HEK293T (cell line): ENCODE results near the gene GRID2.
A peak's percentile ranks its signal among the peaks of the same experiment; 100 is the strongest.

Source experiments
- CTCF ChIA-PET: fragments of 350-600 bp; formaldehyde crosslinking; extraction: SDS; loops from one replicate; lab custom pipeline; 2021; ENCODE audit warnings: antibody characterized with exemption, inconsistent platforms; lab: Yijun Ruan, JAX
- POLR2A ChIA-PET: fragments of 350-600 bp; formaldehyde crosslinking; extraction: SDS; loops from one replicate; lab custom pipeline; 2020; ENCODE audit warnings: antibody characterized with exemption, inconsistent platforms; lab: Yijun Ruan, JAX
- DNase-seq: peaks from one replicate; pipeline ENCODE4 v3.0.0; 2012; ENCODE audit warnings: mixed read lengths; ENCODE audit errors: extremely low spot score
- ARNT ChIP-seq: fragments of 450-650 bp; IDR thresholded peaks from 2 replicates; pipeline ENCODE4 v1.6.1; 2017; ENCODE audit warnings: mild to moderate bottlenecking
- BHLHE40 ChIP-seq: fragments of 450-650 bp; IDR thresholded peaks from 2 replicates; pipeline ENCODE4 v1.6.1; 2016; ENCODE audit warnings: mild to moderate bottlenecking, moderate library complexity, borderline replicate concordance
- CTBP1 ChIP-seq: fragments of 450-650 bp; IDR thresholded peaks from 2 replicates; pipeline ENCODE4 v1.6.1; 2016; ENCODE audit warnings: borderline replicate concordance
- ELF4 ChIP-seq: fragments of 450-650 bp; IDR thresholded peaks from 2 replicates; pipeline ENCODE4 v1.6.1; 2017; ENCODE audit warnings: antibody characterized with exemption
- FOXA1 ChIP-seq: fragments of 450-650 bp; IDR thresholded peaks from 2 replicates; pipeline ENCODE4 v1.6.1; 2016; ENCODE audit warnings: mild to moderate bottlenecking
- FOXK2 ChIP-seq: fragments of 450-650 bp; IDR thresholded peaks from 2 replicates; pipeline ENCODE4 v1.6.1; 2016; ENCODE audit warnings: mild to moderate bottlenecking
- FOXM1 ChIP-seq: fragments of 450-650 bp; IDR thresholded peaks from 2 replicates; pipeline ENCODE4 v1.6.1; 2017; ENCODE audit warnings: mild to moderate bottlenecking, borderline replicate concordance
- HDGF ChIP-seq: fragments of 450-650 bp; IDR thresholded peaks from 2 replicates; pipeline ENCODE4 v1.6.1; 2017; ENCODE audit warnings: antibody characterized with exemption, borderline replicate concordance
- L3MBTL2 ChIP-seq: fragments of 450-650 bp; conservative IDR thresholded peaks from 2 replicates; pipeline ENCODE4 v1.6.1; 2016; ENCODE audit warnings: mild to moderate bottlenecking
- LEF1 ChIP-seq: fragments of 450-650 bp; IDR thresholded peaks from 2 replicates; pipeline ENCODE4 v1.6.1; 2017; ENCODE audit warnings: mild to moderate bottlenecking, borderline replicate concordance
- NFRKB ChIP-seq: fragments of 450-650 bp; IDR thresholded peaks from 2 replicates; pipeline ENCODE4 v1.6.1; 2016; ENCODE audit warnings: mild to moderate bottlenecking, moderate library complexity
- PKNOX1 ChIP-seq: fragments of 450-650 bp; IDR thresholded peaks from 2 replicates; pipeline ENCODE4 v1.6.1; 2016
- SP1 ChIP-seq: fragments of 450-650 bp; IDR thresholded peaks from 2 replicates; pipeline ENCODE4 v1.6.1; 2017
- SUZ12 ChIP-seq: fragments of 450-650 bp; IDR thresholded peaks from 2 replicates; pipeline ENCODE4 v1.6.1; 2016; ENCODE audit warnings: mild to moderate bottlenecking
- TARDBP ChIP-seq: fragments of 450-650 bp; IDR thresholded peaks from 2 replicates; pipeline ENCODE4 v1.6.1; 2016
- ZNF384 ChIP-seq: fragments of 450-650 bp; IDR thresholded peaks from 2 replicates; pipeline ENCODE4 v1.6.1; 2016

The GRID2 gene

GRCh38 chr4:93168053-93168452 is 864.3 kb downstream of the GRID2 start:
- no peak for TF ChIP-seq SP1
- TF ChIP-seq NFRKB = no peak
- no peak for TF ChIP-seq ARNT
- no peak for TF ChIP-seq ELF4
- TF ChIP-seq L3MBTL2 = no peak
- TF ChIP-seq CTBP1 = no peak
- TF ChIP-seq BHLHE40 = no peak
- TF ChIP-seq FOXA1 = no peak
- no peak for TF ChIP-seq ZNF384
- no peak for TF ChIP-seq TARDBP
- no peak for TF ChIP-seq LEF1
- TF ChIP-seq HDGF = no peak
- no peak for TF ChIP-seq FOXK2
- no peak for TF ChIP-seq SUZ12
- TF ChIP-seq PKNOX1 = no peak
- TF ChIP-seq FOXM1 = no peak
- POLR2A ChIA-PET = no interaction called here
- no peak for DNase-seq
- CTCF ChIA-PET = no interaction called here

GRCh38 chr4:93169966-93170365 is 866.2 kb downstream of the GRID2 start:
- DNase-seq = no peak
- CTCF ChIA-PET = no interaction called here
- TF ChIP-seq L3MBTL2 (no peak), ARNT (no peak), BHLHE40 (no peak), FOXM1 (no peak), PKNOX1 (no peak), ELF4 (no peak), NFRKB (no peak)
- POLR2A ChIA-PET = no interaction called here

GRCh38 chr4:93174598-93174997 is 870.8 kb downstream of the GRID2 start:
- CTCF ChIA-PET = no interaction called here

GRCh38 chr4:93178279-93178678 is 874.5 kb downstream of the GRID2 start:
- TF ChIP-seq SUZ12 = no peak
- TF ChIP-seq BHLHE40 = no peak
- TF ChIP-seq ZNF384 = peak; percentile 79
- no peak for DNase-seq
- POLR2A ChIA-PET = no interaction called here
- CTCF ChIA-PET = interaction anchor here (0.7 kb wide), 1 partner anchor 108 kb away, joined by 3 read pairs; no protein-coding TSS in a partner anchor

More at GRCh38 chr4:93174598-93174997, 870.8 kb downstream of the GRID2 start:
- TF ChIP-seq ARNT (no peak), L3MBTL2 (no peak), CTBP1 (no peak), TARDBP (no peak), PKNOX1 (no peak), ELF4 (no peak)
- POLR2A ChIA-PET = no interaction called here
- no peak for DNase-seq

- TF ChIP-seq FOXM1 (no peak), PKNOX1 (no peak), FOXA1 (no peak), TARDBP (no peak), NFRKB (no peak), LEF1 (no peak), CTBP1 (no peak), SP1 (no peak), L3MBTL2 (no peak), BHLHE40 (no peak), ELF4 (no peak), SUZ12 (no peak), HDGF (no peak), ARNT (no peak)
- no peak for DNase-seq
- CTCF ChIA-PET = interaction anchor here (0.6 to 0.7 kb wide), 2 partner anchors 109 to 239 kb away, joined by 3 read pairs; no protein-coding TSS in a partner anchor
- POLR2A ChIA-PET = no interaction called here
Measured at GRCh38 chr4:93179044-93179443, 875.3 kb downstream of the GRID2 start.

GRCh38 chr4:93182722-93183121 is 879.0 kb downstream of the GRID2 start:
- no peak for DNase-seq
- ChIA-PET CTCF (no interaction called here), POLR2A (no interaction called here)
- TF ChIP-seq FOXK2 (no peak), HDGF (no peak), SUZ12 (no peak), TARDBP (no peak), FOXA1 (no peak), CTBP1 (no peak), BHLHE40 (no peak), PKNOX1 (no peak), NFRKB (no peak), ARNT (no peak), LEF1 (no peak), L3MBTL2 (no peak), ELF4 (no peak), ZNF384 (no peak), FOXM1 (no peak), SP1 (no peak)
